Kidney epithelial cell (primary cell): ENCODE results near the gene BCORL1. TPM values are rescaled to one million over a fixed set of nuclear protein-coding genes. Genes with fewer than 3 reads are reported as not detected.

Experiments
- DNase-seq: peaks from one replicate; pipeline ENCODE4 v3.0.0-alpha.2; 2010; ENCODE audit warnings: low read depth
- H3K27me3 ChIP-seq: 2 replicates; pipeline ENCODE4 v1.6.0; 2011; ENCODE audit warnings: low read length; ENCODE audit not compliant: control insufficient read depth, insufficient read depth
- H3K36me3 ChIP-seq: 2 replicates; pipeline ENCODE4 v1.5.1; 2011; ENCODE audit warnings: low read length; ENCODE audit not compliant: control insufficient read depth, insufficient read depth
- H3K4me3 ChIP-seq: 2 replicates; pipeline ENCODE4 v1.5.1; 2011; ENCODE audit warnings: low read depth, mild to moderate bottlenecking, control low read depth, low read length
- CTCF ChIP-seq: IDR thresholded peaks from 2 replicates; pipeline ENCODE4 v1.5.1; 2011; ENCODE audit warnings: mild to moderate bottlenecking, moderate library complexity, low read length, control low read depth, inconsistent platforms; ENCODE audit not compliant: insufficient read depth, poor library complexity, severe bottlenecking
- total RNA-seq: library from RNA; depleted of rRNA; stranded (reverse); fragments of >200 nt; gene quantifications from 2 replicates; pipeline ENCODE4 v1.2.3, GENCODE V29; 2015

Gene BCORL1
- total RNA-seq, 1 donor from 2014 or later: 4.8 TPM

- DNase-seq: no peak
- Histone ChIP-seq H3K4me3 (no peak overlapping the region), H3K36me3 (no peaks in the 10 kb centered on the region), H3K27me3 (no peaks in the 10 kb centered on the region)
- no peak for TF ChIP-seq CTCF
Measured at GRCh38 chrX:130015181-130015580, 32.7 kb downstream of the BCORL1 start.

- TF ChIP-seq CTCF: no peak
- DNase-seq: no peak
- no peak overlapping the region for H3K4me3 ChIP-seq
- no peaks in the 10 kb centered on the region for H3K36me3 ChIP-seq
- H3K27me3 ChIP-seq: no peaks in the 10 kb centered on the region
Measured at GRCh38 chrX:130018143-130018542, 35.7 kb downstream of the BCORL1 start.

- Histone ChIP-seq H3K27me3 (no peaks in the 10 kb centered on the region), H3K4me3 (no peak overlapping the region), H3K36me3 (no peaks in the 10 kb centered on the region)
- TF ChIP-seq CTCF: no peak
- DNase-seq: no peak
Measured at GRCh38 chrX:130020661-130021324, 38.4 kb downstream of the BCORL1 start.

- H3K36me3 ChIP-seq: no peaks in the 10 kb centered on the region
- no peak overlapping the region for H3K4me3 ChIP-seq
- peak; percentile 52 for DNase-seq
- no peak for TF ChIP-seq CTCF
- no peaks in the 10 kb centered on the region for H3K27me3 ChIP-seq
Measured at GRCh38 chrX:130024127-130024526, 41.7 kb downstream of the BCORL1 start.

GRCh38 chrX:130025256-130025655 is 42.8 kb downstream of the BCORL1 start:
- TF ChIP-seq CTCF: no peak

GRCh38 chrX:130027569-130027968 is 45.1 kb downstream of the BCORL1 start:
- no peak for DNase-seq
- H3K4me3 ChIP-seq: no peak overlapping the region

More at GRCh38 chrX:130025256-130025655, 42.8 kb downstream of the BCORL1 start:
- Histone ChIP-seq H3K4me3 (no peak overlapping the region), H3K36me3 (no peaks in the 10 kb centered on the region), H3K27me3 (no peaks in the 10 kb centered on the region)
- no peak for DNase-seq

More at GRCh38 chrX:130027569-130027968, 45.1 kb downstream of the BCORL1 start:
- Histone ChIP-seq H3K36me3 (no peaks in the 10 kb centered on the region), H3K27me3 (no peaks in the 10 kb centered on the region)
- TF ChIP-seq CTCF: no peak
